SH-SY5Y (cell line): ENCODE data around the gene ATAD3B.

Experiments
- GATA2 ChIP-seq: IDR thresholded peaks from 2 replicates; pipeline ENCODE4 v1.6.1; 2011; ENCODE audit warnings: mild to moderate bottlenecking, low read depth, low read length
- GATA3 ChIP-seq: IDR thresholded peaks from 2 replicates; pipeline ENCODE4 v1.6.1; 2011; ENCODE audit warnings: low read depth, mild to moderate bottlenecking, low read length, moderate library complexity

- TF ChIP-seq GATA3 = no peak
- TF ChIP-seq GATA2 = no peak
Observed at GRCh38 chr1:1511533-1512285, 40.1 kb downstream of the ATAD3B start, which contains the start of gene ATAD3A.
